Gastroesophageal sphincter (tissue), 3 donors: Measurements from ENCODE around the gene PUSL1.

ENCODE experiments used
- CTCF ChIP-seq, 4 experiments: fragments of 200-600 bp in 2 of 4; fragments of 450-650 bp in 2 of 4; sonication (generic) in 1 of 4; IDR thresholded peaks; one replicate each; pipeline ENCODE4 v1.5.1; 2017 to 2019; ENCODE audit warnings: antibody characterized with exemption in 4 of 4, mild to moderate bottlenecking in 2 of 4, moderate library complexity in 2 of 4
- EP300 ChIP-seq: sonication (generic); formaldehyde crosslinking; IDR thresholded peaks from one replicate; pipeline ENCODE4 v1.6.1; 2017; ENCODE audit warnings: antibody characterized with exemption, mild to moderate bottlenecking
- POLR2A ChIP-seq, 2 donors: fragments of 450-650 bp; IDR thresholded peaks; one replicate each; pipeline ENCODE4 v1.6.1; 2017; ENCODE audit warnings: antibody characterized with exemption in 2 of 2, mild to moderate bottlenecking in 2 of 2, moderate library complexity in 1 of 2

- no peak for TF ChIP-seq POLR2A (IDR thresholded peaks at IDR 0.05)
- no peak for TF ChIP-seq EP300
- TF ChIP-seq CTCF (IDR thresholded peaks at IDR 0.05): no peak
Observed at GRCh38 chr1:1306661-1307260, 1.6 kb upstream of the PUSL1 start.
